HepG2 (cell line): ENCODE results near the gene SEMA3F. TPM values are rescaled to one million over a fixed set of nuclear protein-coding genes. Genes with fewer than 3 reads are reported as not detected.

Source experiments
- DR1 ChIP-seq: sonication (generic); formaldehyde crosslinking; IDR thresholded peaks from 2 replicates; pipeline ENCODE4 v1.8.0; 2021; ENCODE audit warnings: mild to moderate bottlenecking, missing genetic modification reagents, inconsistent platforms
- DZIP1 ChIP-seq: sonication (generic); formaldehyde crosslinking; IDR thresholded peaks from 2 replicates; pipeline ENCODE4 v1.5.0; 2020; ENCODE audit warnings: mild to moderate bottlenecking, missing genetic modification reagents
- JARID2 ChIP-seq: sonication (generic); formaldehyde crosslinking; IDR thresholded peaks from 2 replicates; pipeline ENCODE4 v1.8.1; 2023; ENCODE audit warnings: missing genetic modification reagents, inconsistent platforms; ENCODE audit not compliant: insufficient replicate concordance
- KIAA2018 ChIP-seq: sonication (generic); formaldehyde crosslinking; IDR thresholded peaks from 2 replicates; pipeline ENCODE4 v1.5.0; 2020; ENCODE audit warnings: mild to moderate bottlenecking, missing genetic modification reagents, borderline replicate concordance
- MAX ChIP-seq: IDR thresholded peaks from 2 replicates; pipeline ENCODE4 v1.6.1; 2012; ENCODE audit warnings: inconsistent platforms
- MYPOP ChIP-seq: sonication (generic); formaldehyde crosslinking; IDR thresholded peaks from 2 replicates; pipeline ENCODE4 v1.8.1; 2023; ENCODE audit warnings: mild to moderate bottlenecking, moderate library complexity, missing genetic modification reagents
- NR2C2 ChIP-seq: sonication (generic); formaldehyde crosslinking; IDR thresholded peaks from 2 replicates; pipeline ENCODE4 v1.4.0; 2020; ENCODE audit warnings: missing genetic modification reagents, mild to moderate bottlenecking, moderate library complexity, borderline replicate concordance
- SAP130 ChIP-seq: IDR thresholded peaks from 2 replicates; pipeline ENCODE4 v1.6.1; 2016; ENCODE audit warnings: low read depth
- TCF7 ChIP-seq: sonication (generic); IDR thresholded peaks from 2 replicates; pipeline ENCODE4 v1.6.1; 2016; ENCODE audit warnings: antibody characterized with exemption, low read depth
- ZBTB20 ChIP-seq: sonication (generic); formaldehyde crosslinking; IDR thresholded peaks from 2 replicates; pipeline ENCODE4 v1.8.1; 2023; ENCODE audit warnings: missing genetic modification reagents, low read depth, mild to moderate bottlenecking, borderline replicate concordance
- ZHX1 ChIP-seq: sonication (generic); formaldehyde crosslinking; IDR thresholded peaks from 2 replicates; pipeline ENCODE4 v1.8.1; 2022; ENCODE audit warnings: low read depth, mild to moderate bottlenecking, missing genetic modification reagents
- ZNF17 ChIP-seq: sonication (generic); formaldehyde crosslinking; IDR thresholded peaks from 2 replicates; pipeline ENCODE4 v1.5.0; 2020; ENCODE audit warnings: mild to moderate bottlenecking, missing genetic modification reagents
- ZNF224 ChIP-seq: sonication (generic); formaldehyde crosslinking; IDR thresholded peaks from 2 replicates; pipeline ENCODE4 v1.5.0; 2020; ENCODE audit warnings: mild to moderate bottlenecking, missing genetic modification reagents
- ZNF598 ChIP-seq: sonication (generic); formaldehyde crosslinking; IDR thresholded peaks from 2 replicates; pipeline ENCODE4 v1.5.1; 2020; ENCODE audit warnings: mild to moderate bottlenecking, missing genetic modification reagents, borderline replicate concordance
- ZNF792 ChIP-seq: IDR thresholded peaks from 2 replicates; pipeline ENCODE4 v1.6.1; 2016
- polyA plus RNA-seq, 8 experiments: library from polyadenylated mRNA; depleted of rRNA in 3 of 8; stranded (reverse) in 7 of 8; unstranded in 1 of 8; fragments of >200 nt; fragmentation: Illumina TruSeq in 4 of 8; extraction: Trizol in 4 of 8; gene quantifications; 2 replicates each; pipeline versions ENCODE4 v1.2.1 to v1.2.3, GENCODE V29; 2011 to 2016; ENCODE audit warnings: low read depth in 4 of 8, missing spikeins in 1 of 8, mixed read lengths in 1 of 8; ENCODE audit not compliant: insufficient read depth in 1 of 8
- total RNA-seq, 5 experiments: library from RNA; depleted of rRNA; stranded (reverse); fragments of >200 nt; fragmentation: Illumina TruSeq; extraction: Trizol; gene quantifications; 2 replicates each; pipeline ENCODE4 v1.2.3, GENCODE V29; 2016; ENCODE audit warnings: low read depth in 1 of 5

The SEMA3F gene
- total and polyA plus RNA-seq, 2 of the 13 experiments (the other 11 are each of a cell fraction or from before 2014, with no cell fraction given): 7.6 to 17.2 TPM

- TF ChIP-seq KIAA2018 (no peak), MAX (peak; percentile 32; the same call in 1 of the 2 replicates), MYPOP (CRISPR knock-in tag) (0 out of 2 replicates have a peak, but pooled peaks have one; percentile 32), ZBTB20 (CRISPR knock-in tag) (no peak), DZIP1 (CRISPR knock-in tag) (no peak), NR2C2 (CRISPR knock-in tag) (no peak), ZHX1 (CRISPR knock-in tag) (no peak), ZNF792 (no peak), JARID2 (no peak), ZNF598 (CRISPR knock-in tag) (no peak; the same call in 1 of the 2 replicates), ZNF224 (no peak), SAP130 (CRISPR knock-in tag) (0 out of 2 replicates have a peak, but pooled peaks have one; percentile 31), DR1 (no peak), ZNF17 (CRISPR knock-in tag) (no peak), TCF7 (no peak)
These were observed 767 bp downstream of the SEMA3F start (continued) for GRCh38 chr3:50155891-50156290.
